OCI-LY1 (cell line): ENCODE results near the gene POU6F2.

Source experiments
- H2AFZ ChIP-seq: fragments of 200-600 bp; sonication (generic), shearing (Covaris generic); 2 replicates; pipeline ENCODE4 v1.6.0; 2014; ENCODE audit warnings: antibody characterized with exemption, mild to moderate bottlenecking, low read length
- H3F3A ChIP-seq: fragments of 200-600 bp; sonication (generic), shearing (Covaris generic); 2 replicates; pipeline ENCODE4 v1.6.0; 2014; ENCODE audit warnings: mild to moderate bottlenecking, antibody characterized with exemption, low read length, moderate library complexity; ENCODE audit not compliant: insufficient read depth
- H3K27ac ChIP-seq: fragments of 200-600 bp; sonication (generic); 2 replicates; pipeline ENCODE4 v1.5.1; 2014; ENCODE audit warnings: low read length, mixed run types, mild to moderate bottlenecking, low read depth; ENCODE audit not compliant: poor library complexity, severe bottlenecking
- H3K27me3 ChIP-seq: fragments of 200-600 bp; sonication (generic); 2 replicates; pipeline ENCODE4 v1.6.0; 2014; ENCODE audit warnings: antibody characterized with exemption, mild to moderate bottlenecking, low read length, moderate library complexity; ENCODE audit not compliant: insufficient read depth
- H3K36me3 ChIP-seq: fragments of 200-600 bp; sonication (generic); 2 replicates; pipeline ENCODE4 v1.6.1; 2014; ENCODE audit warnings: mild to moderate bottlenecking, antibody characterized with exemption, low read length, moderate library complexity, mixed read lengths; ENCODE audit not compliant: insufficient read depth
- H3K4me1 ChIP-seq: fragments of 200-600 bp; sonication (generic); 2 replicates; pipeline ENCODE4 v1.5.1; 2014; ENCODE audit warnings: mild to moderate bottlenecking, low read length, moderate library complexity; ENCODE audit not compliant: insufficient read depth, severe bottlenecking
- H3K4me2 ChIP-seq: fragments of 200-600 bp; sonication (generic), shearing (Covaris generic); 2 replicates; pipeline ENCODE4 v1.6.1; 2014; ENCODE audit warnings: low read length
- H3K4me3 ChIP-seq: fragments of 200-600 bp; sonication (generic); 2 replicates; pipeline ENCODE4 v1.5.1; 2014; ENCODE audit warnings: low read length, low read depth, mild to moderate bottlenecking, mixed read lengths; ENCODE audit not compliant: poor library complexity, severe bottlenecking
- H3K79me2 ChIP-seq: fragments of 200-600 bp; shearing (Covaris generic); 2 replicates; pipeline ENCODE4 v1.6.1; 2016; ENCODE audit warnings: mixed run types, low read length, mixed read lengths; ENCODE audit not compliant: insufficient read depth
- H3K9ac ChIP-seq: fragments of 200-600 bp; sonication (generic), shearing (Covaris generic); 2 replicates; pipeline ENCODE4 v1.6.1; 2014; ENCODE audit warnings: mild to moderate bottlenecking, low read length, mixed read lengths
- H3K9me2 ChIP-seq: fragments of 200-600 bp; sonication (generic), shearing (Covaris generic); 2 replicates; pipeline ENCODE4 v1.6.1; 2014; ENCODE audit warnings: low read depth, mild to moderate bottlenecking, low read length, mixed read lengths
- H3K9me3 ChIP-seq: fragments of 200-600 bp; shearing (Covaris generic); 2 replicates; pipeline ENCODE4 v1.6.1; 2014; ENCODE audit warnings: low read length, mixed read lengths
- H4K20me1 ChIP-seq: fragments of 200-600 bp; sonication (generic), shearing (Covaris generic); 2 replicates; pipeline ENCODE4 v1.6.0; 2016; ENCODE audit warnings: mild to moderate bottlenecking, low read length; ENCODE audit not compliant: insufficient read depth
- EZH2 ChIP-seq: fragments of 200-600 bp; sonication (generic), shearing (Covaris generic); IDR thresholded peaks from 2 replicates; pipeline ENCODE4 v1.8.0; 2017; ENCODE audit warnings: borderline replicate concordance, mixed run types, mild to moderate bottlenecking, antibody characterized with exemption, low read length, moderate library complexity, mixed read lengths
- TF ChIP-seq, protein P1 (sequence below): fragments of 200-600 bp; sonication (generic), shearing (Covaris generic); IDR thresholded peaks from 2 replicates; pipeline ENCODE4 v1.5.1; 2017; ENCODE audit warnings: mild to moderate bottlenecking, antibody characterized with exemption, low read length, moderate library complexity, mixed read lengths

POU6F2 gene

GRCh38 chr7:39069031-39069430 is 91.3 kb downstream of the POU6F2 start:
- Histone ChIP-seq H3K9me2 (0 out of 2 replicates have a peak, but pooled peaks cover 6% of the 10 kb centered on the region), H3K4me2 (no peak overlapping the region), H3K9me3 (no peaks in the 10 kb centered on the region), H3K9ac (no peak overlapping the region), H3K27me3 (no peaks in the 10 kb centered on the region), H3K4me1 (no peaks in the 10 kb centered on the region), H3K79me2 (no peaks in the 10 kb centered on the region), H3F3A (no peaks in the 10 kb centered on the region), H3K36me3 (no peaks in the 10 kb centered on the region), H2AFZ (no peak overlapping the region), H4K20me1 (no peaks in the 10 kb centered on the region), H3K27ac (no peak overlapping the region), H3K4me3 (no peak overlapping the region)
- TF ChIP-seq EZH2: no peak
- TF ChIP-seq, protein P1, sequence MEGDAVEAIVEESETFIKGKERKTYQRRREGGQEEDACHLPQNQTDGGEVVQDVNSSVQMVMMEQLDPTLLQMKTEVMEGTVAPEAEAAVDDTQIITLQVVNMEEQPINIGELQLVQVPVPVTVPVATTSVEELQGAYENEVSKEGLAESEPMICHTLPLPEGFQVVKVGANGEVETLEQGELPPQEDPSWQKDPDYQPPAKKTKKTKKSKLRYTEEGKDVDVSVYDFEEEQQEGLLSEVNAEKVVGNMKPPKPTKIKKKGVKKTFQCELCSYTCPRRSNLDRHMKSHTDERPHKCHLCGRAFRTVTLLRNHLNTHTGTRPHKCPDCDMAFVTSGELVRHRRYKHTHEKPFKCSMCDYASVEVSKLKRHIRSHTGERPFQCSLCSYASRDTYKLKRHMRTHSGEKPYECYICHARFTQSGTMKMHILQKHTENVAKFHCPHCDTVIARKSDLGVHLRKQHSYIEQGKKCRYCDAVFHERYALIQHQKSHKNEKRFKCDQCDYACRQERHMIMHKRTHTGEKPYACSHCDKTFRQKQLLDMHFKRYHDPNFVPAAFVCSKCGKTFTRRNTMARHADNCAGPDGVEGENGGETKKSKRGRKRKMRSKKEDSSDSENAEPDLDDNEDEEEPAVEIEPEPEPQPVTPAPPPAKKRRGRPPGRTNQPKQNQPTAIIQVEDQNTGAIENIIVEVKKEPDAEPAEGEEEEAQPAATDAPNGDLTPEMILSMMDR: no peak

DNA sequence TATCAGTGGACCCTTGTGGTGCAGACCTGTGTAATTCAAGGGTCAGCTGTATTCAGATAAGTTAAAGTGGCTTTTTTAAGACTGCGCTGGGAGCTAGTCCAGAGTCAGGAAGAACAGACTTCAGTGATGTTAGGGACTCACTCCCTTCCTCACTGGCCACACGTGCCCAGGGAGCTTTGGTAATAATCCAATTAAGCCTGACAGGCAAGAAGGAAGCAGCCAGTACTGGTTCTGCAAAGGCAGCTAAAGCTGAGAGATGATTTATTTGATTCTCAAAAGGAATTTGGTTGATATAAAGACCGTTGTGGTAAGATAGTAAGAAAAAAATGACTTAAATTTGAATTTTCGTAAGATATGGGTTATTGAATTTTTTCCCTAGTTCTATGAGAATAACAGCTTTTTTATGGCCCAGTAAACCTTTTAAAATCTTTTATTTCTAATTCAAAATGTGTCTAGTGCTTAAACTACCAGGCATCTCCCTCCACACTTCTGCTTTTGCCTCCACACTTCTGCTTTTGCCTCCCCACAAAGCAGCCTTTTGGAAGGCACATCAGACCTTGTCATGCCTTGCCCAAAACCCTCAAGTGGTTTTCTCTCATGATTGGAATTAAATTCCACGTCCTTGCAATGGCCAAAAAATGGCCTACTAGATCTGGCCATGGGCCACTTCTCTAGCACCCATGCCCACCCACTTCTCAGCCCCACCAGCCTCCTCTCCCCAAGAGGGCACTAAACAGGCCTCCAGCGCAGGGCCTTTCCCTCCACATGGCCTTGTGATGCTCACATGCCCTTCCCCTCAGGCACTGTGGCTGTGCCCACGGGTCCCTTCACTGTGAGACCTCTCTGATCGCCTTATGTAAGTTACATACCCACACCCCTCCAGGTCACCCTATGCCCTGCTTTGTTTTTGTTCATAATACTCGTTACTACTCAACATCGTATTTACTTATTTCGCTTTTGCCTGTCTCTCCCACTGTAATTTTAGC is 92.5 kb downstream of the POU6F2 start:
- Histone ChIP-seq H3K4me1 (no peaks in the 10 kb centered on the region), H3K9me3 (no peaks in the 10 kb centered on the region), H3K4me2 (no peak overlapping the region), H3K36me3 (no peaks in the 10 kb centered on the region), H3K27me3 (no peaks in the 10 kb centered on the region), H3F3A (no peaks in the 10 kb centered on the region), H3K79me2 (no peaks in the 10 kb centered on the region), H3K9ac (no peak overlapping the region), H3K27ac (no peak overlapping the region), H3K4me3 (no peak overlapping the region), H4K20me1 (no peaks in the 10 kb centered on the region), H3K9me2 (0 out of 2 replicates have a peak, but pooled peaks cover 6% of the 10 kb centered on the region), H2AFZ (no peak overlapping the region)
- TF ChIP-seq EZH2: no peak
- TF ChIP-seq, protein P1: no peak

DNA sequence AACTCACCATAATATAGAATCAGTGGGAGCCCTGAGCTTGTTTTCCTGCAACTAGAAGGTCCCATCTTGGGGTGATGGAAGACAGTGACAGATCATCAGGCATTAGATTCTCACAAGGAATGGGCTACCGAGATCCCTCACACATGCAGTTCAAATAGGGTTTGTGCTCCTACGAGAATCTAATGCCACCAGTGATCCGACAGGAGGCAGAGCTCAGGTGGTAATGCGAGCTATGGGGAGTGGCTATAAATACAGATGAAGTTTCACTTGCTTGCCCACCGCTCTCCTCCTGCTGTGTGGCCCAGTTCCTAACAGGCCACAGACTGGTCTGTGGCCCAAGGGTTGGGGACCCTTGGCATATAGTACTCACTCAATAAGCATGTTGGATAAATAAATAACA is 93.4 kb downstream of the POU6F2 start:
- Histone ChIP-seq H3F3A (no peaks in the 10 kb centered on the region), H3K9me3 (no peaks in the 10 kb centered on the region), H3K27ac (no peak overlapping the region), H2AFZ (no peak overlapping the region), H3K9ac (no peak overlapping the region), H3K4me1 (no peaks in the 10 kb centered on the region), H4K20me1 (no peaks in the 10 kb centered on the region), H3K36me3 (no peaks in the 10 kb centered on the region), H3K79me2 (no peaks in the 10 kb centered on the region), H3K4me3 (no peak overlapping the region), H3K9me2 (0 out of 2 replicates have a peak, but pooled peaks cover 3% of the 10 kb centered on the region), H3K4me2 (no peak overlapping the region), H3K27me3 (no peaks in the 10 kb centered on the region)
- TF ChIP-seq, protein P1: no peak
- TF ChIP-seq EZH2: no peak
